Left colon (tissue), 2 donors: ENCODE results near the gene SMIM45.

Experiments
- ATAC-seq: fragments of 200-7000 bp; cut with Tn5 transposase; one replicate; pipeline ENCODE4 v1.9.1; 2020; ENCODE audit warnings: mild to moderate bottlenecking, moderate library complexity
- DNase-seq, 2 donors: peaks; one replicate each; pipeline ENCODE4 v3.0.0-alpha.2; 2020
- intact Hi-C, 2 donors: fragments of 100-400 bp; cut with DNase I in 1 of 2; cut with micrococcal nuclease in 1 of 2; formaldehyde crosslinking; loops; one replicate each; pipeline versions ENCODE4 v1.11.2 to v1.14.0; 2022; cut with DNase I, micrococcal nuclease
- donor health status: DM: no; HTN: no; CAD: no.
- donor health status: DM: yes; HTN: yes; CAD: no.

Gene SMIM45

GRCh38 chr22:41951898-41952474, at the start of gene SMIM45:
Gene SMIM45, plus strand, starts transcription at chr22:41952150.
- intact Hi-C loops: no loop called here
- DNase-seq (no peak), ATAC-seq (no peak)

GRCh38 chr22:41902932-41903421, 49.0 kb upstream of the SMIM45 start:
- intact Hi-C loops: no loop called here
- DNase-seq (no peak), ATAC-seq (peak; percentile 5)

GRCh38 chr22:41904450-41905410, 47.2 kb upstream of the SMIM45 start:
- DNase-seq (no peak), ATAC-seq (no peak)
- intact Hi-C loops: no loop called here

DNA sequence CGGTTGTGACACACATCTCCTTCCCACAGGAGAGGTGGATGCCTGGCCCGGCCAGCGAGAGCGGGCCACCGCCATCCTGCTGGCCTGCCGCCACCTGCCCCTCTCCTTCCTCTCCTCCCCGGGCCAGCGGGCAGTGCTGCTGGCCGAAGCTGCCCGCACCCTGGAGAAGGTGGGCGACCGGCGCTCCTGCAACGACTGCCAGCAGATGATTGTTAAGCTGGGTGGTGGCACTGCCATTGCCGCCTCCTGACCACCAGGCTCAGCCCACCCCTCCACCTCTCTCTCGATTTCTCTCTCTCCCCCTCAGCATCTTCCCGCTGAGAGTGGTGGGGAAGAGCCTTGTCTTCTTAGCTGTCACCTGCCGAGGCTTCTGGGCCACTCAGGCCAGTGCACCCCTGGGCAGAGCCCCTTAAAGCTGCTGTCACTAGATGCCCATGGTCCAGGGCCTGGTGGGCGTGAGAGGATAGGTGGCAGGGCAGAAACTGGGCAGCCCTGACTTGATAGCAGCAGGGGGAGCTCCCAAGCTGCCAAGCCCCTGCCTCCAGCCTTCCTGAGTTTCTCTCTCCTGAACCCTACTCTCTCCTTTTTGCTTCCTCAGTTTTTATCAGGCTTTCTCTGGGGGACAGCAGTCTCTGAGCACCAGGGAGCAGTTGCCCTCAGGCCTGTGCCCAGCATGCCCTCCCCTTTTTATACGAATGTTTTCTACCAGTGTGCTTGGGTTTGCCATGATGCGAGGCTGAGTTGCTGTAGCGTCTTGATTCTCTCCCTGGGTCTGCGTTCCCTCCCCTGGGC, 46.3 kb upstream of the SMIM45 start:
- ATAC-seq (no peak), DNase-seq (no peak)
- intact Hi-C loops: no loop called here

DNA sequence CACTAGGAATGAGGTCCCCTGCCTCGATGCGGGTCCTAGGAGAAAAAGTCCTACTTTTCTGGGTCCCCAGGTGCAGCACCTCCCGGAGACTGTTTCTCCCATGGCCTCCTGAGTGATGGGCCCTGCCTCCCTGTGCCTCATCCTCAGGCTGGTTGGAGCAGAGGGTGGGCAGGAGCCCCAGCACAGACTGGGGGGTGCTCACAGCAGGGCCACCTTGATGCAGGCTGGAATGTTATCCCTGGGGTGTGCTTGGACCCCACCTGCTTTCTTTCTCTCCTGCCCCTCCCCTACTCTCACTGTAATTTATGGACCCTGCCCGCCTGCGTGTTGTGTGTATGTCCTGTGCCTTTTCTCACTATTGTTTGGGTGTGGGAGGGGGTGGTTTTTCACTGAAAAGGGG, 45.1 kb upstream of the SMIM45 start:
- no peak for ATAC-seq
- DNase-seq: no peak
- intact Hi-C loops: no loop called here

DNA sequence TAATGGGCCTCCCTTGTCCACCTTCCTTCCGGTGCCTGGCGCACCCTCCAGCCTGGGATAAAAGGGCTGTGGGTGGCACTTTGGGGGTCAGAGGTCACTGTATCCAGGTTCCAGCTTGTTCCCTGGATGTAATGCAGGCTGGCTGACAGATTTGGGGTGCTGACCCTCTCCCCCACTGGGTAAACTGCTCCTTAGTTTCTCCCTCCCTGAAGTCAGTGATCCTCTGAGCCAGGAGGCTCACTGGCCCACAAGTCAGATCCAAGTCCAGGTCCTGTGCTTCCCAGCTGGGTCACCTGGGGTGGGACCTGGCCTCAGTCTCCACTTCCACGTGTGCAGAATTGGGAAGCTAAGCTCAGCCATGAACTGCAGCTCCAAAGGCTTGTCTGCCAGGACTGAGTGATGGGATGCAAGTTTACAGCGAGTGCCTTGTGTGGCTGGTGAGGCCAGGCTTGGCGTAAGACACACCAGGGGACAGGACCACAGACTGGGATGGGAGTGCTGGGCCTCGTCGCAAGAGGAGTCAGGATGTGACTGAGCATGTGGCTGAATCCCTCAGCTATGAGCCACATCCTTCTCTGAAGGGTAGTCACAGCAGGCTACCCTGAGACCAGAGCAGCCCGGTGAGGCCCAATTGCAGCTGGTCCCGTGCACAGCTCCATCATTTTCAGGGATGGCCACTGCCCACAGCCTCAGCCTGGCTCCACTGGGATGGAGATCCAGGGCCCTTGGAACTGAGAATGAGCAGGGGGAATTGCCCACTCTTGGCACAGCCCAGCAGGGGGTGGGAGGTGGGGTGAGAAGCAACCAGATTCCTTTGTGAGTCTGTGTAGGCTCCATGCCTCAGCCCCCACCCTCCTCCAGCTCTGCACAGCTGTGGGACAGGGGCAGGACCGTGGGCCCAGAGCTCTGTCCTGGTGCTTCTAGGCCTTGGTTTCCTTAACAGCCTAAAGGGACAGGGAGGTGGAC, 44.2 kb upstream of the SMIM45 start:
- ATAC-seq (peak; percentile 8), DNase-seq (no peak)
- intact Hi-C loops: no loop called here

DNA sequence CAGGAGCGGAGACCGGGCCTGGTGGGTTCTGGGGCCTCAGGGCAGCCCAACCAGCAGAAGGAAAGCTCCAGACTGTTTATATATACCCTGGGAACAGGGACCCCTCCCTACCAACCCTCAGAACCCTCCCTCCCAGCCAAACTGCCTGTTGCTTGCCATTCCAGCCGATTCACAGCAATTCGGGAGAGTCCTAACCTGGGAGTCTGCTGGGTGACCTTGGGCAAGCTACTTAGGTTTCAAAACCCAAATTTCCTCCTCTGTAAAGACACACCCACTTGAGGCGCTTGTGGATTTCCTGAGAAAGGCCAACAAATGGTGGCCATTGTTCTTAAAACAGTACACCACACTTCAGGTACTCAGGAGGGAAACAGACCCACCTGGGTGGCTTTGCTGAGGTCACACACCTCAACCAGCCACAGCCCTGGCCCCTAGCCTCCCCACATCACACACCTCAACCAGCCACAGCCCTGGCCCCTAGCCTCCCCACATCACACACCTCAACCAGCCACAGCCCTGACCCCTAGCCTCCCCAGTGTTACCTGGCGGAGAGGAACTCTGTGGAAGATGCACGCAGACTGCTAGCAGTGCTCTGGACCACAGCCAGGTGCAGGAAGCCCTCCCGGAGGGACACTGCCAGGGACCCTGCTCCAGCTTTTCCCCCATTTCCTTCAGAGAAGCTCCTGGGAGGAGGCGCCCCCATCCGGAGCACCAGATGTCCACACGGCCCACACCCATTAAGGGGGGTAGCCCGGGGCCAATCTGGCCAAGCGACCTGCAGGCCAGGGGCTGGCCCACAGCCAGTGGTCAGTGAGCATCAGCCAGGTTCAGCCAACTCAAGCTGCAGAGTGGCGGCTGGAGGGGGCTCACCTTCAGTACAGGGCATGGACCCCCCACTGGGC, 43.3 kb upstream of the SMIM45 start:
- ATAC-seq (peak; percentile 2), DNase-seq (no peak)
- intact Hi-C loops: no loop called here

GRCh38 chr22:41909310-41910049, 42.5 kb upstream of the SMIM45 start:
- peak; percentile 2 for ATAC-seq
- DNase-seq: no peak
- intact Hi-C loops: no loop called here

DNA sequence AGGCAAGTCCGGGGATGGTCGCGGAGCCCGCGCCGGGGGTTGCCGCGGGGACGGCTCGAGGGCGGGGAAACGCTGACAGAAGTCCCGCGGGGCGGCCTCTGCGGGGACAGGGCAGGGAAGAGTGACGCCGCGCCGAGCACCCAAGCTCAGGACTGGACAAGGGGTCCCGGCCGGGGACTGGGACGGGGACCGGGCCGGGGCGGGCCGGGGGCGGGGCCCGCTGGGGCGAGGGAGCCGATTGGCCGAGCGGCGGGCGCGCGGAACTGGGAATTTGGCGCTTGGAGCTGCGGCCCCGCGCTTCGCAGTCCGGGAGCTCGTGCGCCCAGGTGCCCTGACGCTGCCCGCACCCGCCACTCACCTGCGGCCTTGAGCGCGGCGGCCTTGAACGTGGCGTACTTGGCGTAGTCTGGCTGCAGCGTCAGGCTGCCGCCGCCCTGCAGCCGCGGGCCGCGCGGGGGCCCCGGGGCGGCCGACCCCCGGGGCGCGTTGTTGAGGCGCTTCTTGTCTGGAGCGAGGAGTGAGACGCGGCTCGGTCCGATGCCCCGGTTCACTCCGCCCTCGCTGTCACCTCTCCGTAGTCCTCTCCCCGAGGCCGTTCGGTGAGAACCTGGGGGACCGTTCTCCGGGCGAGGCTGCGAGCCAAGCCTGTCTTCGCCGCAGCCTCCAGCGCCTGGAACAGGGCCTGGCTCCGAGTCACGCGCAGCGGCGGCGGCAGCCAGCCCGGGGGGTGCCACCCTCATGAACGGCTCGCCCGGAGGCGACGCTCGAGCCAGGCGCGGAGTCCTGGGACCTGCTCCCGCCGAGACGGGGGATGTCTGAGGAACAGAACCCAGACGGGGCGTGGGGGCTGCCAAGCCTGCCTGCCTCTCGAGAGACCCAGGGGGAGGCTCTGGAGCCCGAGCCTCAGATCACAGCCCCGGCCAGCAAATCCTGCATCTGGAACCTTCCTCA, 41.6 kb upstream of the SMIM45 start:
- intact Hi-C loops: no loop called here
- ATAC-seq (peak; percentile 17), DNase-seq (no peak)

GRCh38 chr22:41911001-41911611, 40.8 kb upstream of the SMIM45 start:
- DNase-seq (no peak), ATAC-seq (no peak)
- intact Hi-C loops: no loop called here

GRCh38 chr22:41912338-41913039, 39.5 kb upstream of the SMIM45 start:
- DNase-seq: no peak
- intact Hi-C loops: no loop called here
- ATAC-seq: no peak

GRCh38 chr22:41913040-41913719, 38.8 kb upstream of the SMIM45 start:
- ATAC-seq (no peak), DNase-seq (no peak)
- intact Hi-C loops: no loop called here

GRCh38 chr22:41913842-41914534, 38.0 kb upstream of the SMIM45 start:
- intact Hi-C loops: no loop called here
- ATAC-seq: no peak
- no peak for DNase-seq

GRCh38 chr22:41914611-41915034, 37.3 kb upstream of the SMIM45 start:
- intact Hi-C loops: no loop called here
- DNase-seq (no peak), ATAC-seq (no peak)
